HepG2 (cell line): Measurements from ENCODE around the gene FERMT2. TPM values are rescaled to one million over a fixed set of nuclear protein-coding genes. Genes with fewer than 3 reads are reported as not detected.

Source experiments
- ATAC-seq: fragments of 200-7000 bp; cut with Tn5 transposase; 3 replicates; pipeline ENCODE4 v1.9.1; 2020; ENCODE audit warnings: mild to moderate bottlenecking, moderate library complexity
- BruUV-seq: library from RNA; stranded (reverse); fragments of 400-500 nt; replicated peaks from 2 replicates; lab custom pipeline; 2021; lab: Mats Ljungman, UMichigan
- CTCF ChIA-PET: fragments of 300-600 bp; formaldehyde crosslinking; extraction: SDS; loops from one replicate; lab custom pipeline; 2021; ENCODE audit warnings: low total read pairs, inconsistent platforms, low intra/inter-chr PET ratio; lab: Yijun Ruan, JAX
- POLR2A ChIA-PET: fragments of 350-600 bp; sonication (Branson Sonifier 250); formaldehyde crosslinking; loops from one replicate; lab custom pipeline; 2020; ENCODE audit warnings: antibody characterized with exemption, inconsistent platforms; lab: Yijun Ruan, JAX
- DNase-seq: peaks from one replicate; pipeline ENCODE4 v3.0.0-alpha.2; 2015; ENCODE audit warnings: low spot score
- FAIRE-seq: peaks from 3 replicates; lab custom pipeline; 2011; peaks lifted over from hg19 to GRCh38; lab: Jason Lieb, UNC
- H2AFZ ChIP-seq: one replicate; pipeline ENCODE4 v1.6.1; 2011; ENCODE audit warnings: low read length, inconsistent platforms
- H3K27ac ChIP-seq: fragments of 300-600 bp; 3 replicates; pipeline ENCODE4 v1.8.0; 2011; ENCODE audit warnings: mixed run types, mild to moderate bottlenecking, mixed read lengths, low read length, inconsistent platforms; ENCODE audit not compliant: insufficient read depth; ENCODE audit errors: extremely low read length
- H3K27me3 ChIP-seq, 2 experiments: fragments of 200-600 bp in 1 of 2; 2 replicates in 1 of 2; 3 replicates in 1 of 2; pipeline versions ENCODE4 v1.6.0 to v1.8.0; 2011; ENCODE audit warnings: low read length in 2 of 2, mild to moderate bottlenecking in 2 of 2, moderate library complexity in 2 of 2, inconsistent platforms in 1 of 2; ENCODE audit not compliant: insufficient read depth in 2 of 2, control insufficient read depth in 1 of 2
- H3K36me3 ChIP-seq, 2 experiments: fragments of 200-600 bp in 1 of 2; replicated peaks in 1 of 2; 2 replicates in 1 of 2; 3 replicates in 1 of 2; pipeline versions ENCODE4 v1.5.1 to v1.8.0; 2011; ENCODE audit warnings: low read length in 2 of 2, inconsistent platforms in 1 of 2; ENCODE audit not compliant: insufficient read depth in 2 of 2, control insufficient read depth in 1 of 2
- H3K4me1 ChIP-seq: 2 replicates; pipeline ENCODE4 v1.5.1; 2012; ENCODE audit warnings: low read length, inconsistent platforms; ENCODE audit not compliant: insufficient read depth
- H3K4me2 ChIP-seq: 2 replicates; pipeline ENCODE4 v1.6.0; 2011; ENCODE audit warnings: low read depth, low read length, inconsistent platforms
- H3K4me3 ChIP-seq, 3 experiments: fragments of 200-600 bp in 1 of 3; sonication (generic), shearing (Covaris generic) in 1 of 3; replicated peaks in 1 of 3; 2 replicates each; pipeline ENCODE4 v1.5.1; 2011 to 2016; ENCODE audit warnings: low read length in 3 of 3, inconsistent platforms in 2 of 3, low read depth in 2 of 3, mild to moderate bottlenecking in 2 of 3, control low read depth in 1 of 3, mixed read lengths in 1 of 3; ENCODE audit not compliant: insufficient read depth in 1 of 3
- H3K79me2 ChIP-seq: one replicate; pipeline ENCODE4 v1.6.1; 2011; ENCODE audit warnings: low read length, inconsistent platforms; ENCODE audit not compliant: insufficient read depth
- H3K9ac ChIP-seq: 2 replicates; pipeline ENCODE4 v1.6.0; 2011; ENCODE audit warnings: mild to moderate bottlenecking, low read depth, low read length, inconsistent platforms; ENCODE audit not compliant: insufficient read depth
- H3K9me3 ChIP-seq: 2 replicates; pipeline ENCODE4 v1.5.1; 2012; ENCODE audit warnings: mild to moderate bottlenecking, low read length
- H4K20me1 ChIP-seq: 2 replicates; pipeline ENCODE4 v1.6.0; 2011; ENCODE audit warnings: inconsistent platforms, mild to moderate bottlenecking, low read length, moderate library complexity; ENCODE audit not compliant: insufficient read depth
- BRD4 ChIP-seq: sonication (generic); formaldehyde crosslinking; IDR thresholded peaks from 2 replicates; pipeline ENCODE4 v1.4.0; 2020; ENCODE audit warnings: missing genetic modification reagents
- FOXC1 ChIP-seq: sonication (generic); formaldehyde crosslinking; IDR thresholded peaks from 2 replicates; pipeline ENCODE4 v1.8.0; 2022; ENCODE audit warnings: mild to moderate bottlenecking, missing genetic modification reagents, borderline replicate concordance
- GATAD2A ChIP-seq: IDR thresholded peaks from 2 replicates; pipeline ENCODE4 v1.6.1; 2016
- KIAA2018 ChIP-seq: sonication (generic); formaldehyde crosslinking; IDR thresholded peaks from 2 replicates; pipeline ENCODE4 v1.5.0; 2020; ENCODE audit warnings: mild to moderate bottlenecking, missing genetic modification reagents, borderline replicate concordance
- MAFK ChIP-seq, 2 experiments: IDR thresholded peaks in 1 of 2; conservative IDR thresholded peaks in 1 of 2; 2 replicates each; pipeline ENCODE4 v1.6.1; 2011; ENCODE audit warnings: improper control_type of control experiment in 2 of 2, low read length in 2 of 2
- MEIS1 ChIP-seq: sonication (generic); formaldehyde crosslinking; IDR thresholded peaks from 2 replicates; pipeline ENCODE4 v1.9.0; 2021; ENCODE audit warnings: mild to moderate bottlenecking, missing genetic modification reagents, moderate library complexity, borderline replicate concordance
- SMC3 ChIP-seq: IDR thresholded peaks from 2 replicates; pipeline ENCODE4 v1.6.1; 2011; ENCODE audit warnings: low read length, improper control_type of control experiment
- SP140L ChIP-seq: sonication (generic); formaldehyde crosslinking; IDR thresholded peaks from 2 replicates; pipeline ENCODE4 v1.4.0; 2020; ENCODE audit warnings: missing genetic modification reagents, borderline replicate concordance
- ZMYM2 ChIP-seq: sonication (generic); formaldehyde crosslinking; IDR thresholded peaks from 2 replicates; pipeline ENCODE4 v1.8.0; 2022; ENCODE audit warnings: mild to moderate bottlenecking, missing genetic modification reagents
- ZNF24 ChIP-seq: fragments of 450-650 bp; IDR thresholded peaks from 2 replicates; pipeline ENCODE4 v1.6.1; 2017; ENCODE audit warnings: antibody characterized with exemption, mild to moderate bottlenecking
- ZNF501 ChIP-seq: sonication (generic); formaldehyde crosslinking; IDR thresholded peaks from 2 replicates; pipeline ENCODE4 v1.5.1; 2020; ENCODE audit warnings: mild to moderate bottlenecking, moderate library complexity, missing genetic modification reagents
- ZNF558 ChIP-seq: sonication (generic); formaldehyde crosslinking; IDR thresholded peaks from 2 replicates; pipeline ENCODE4 v1.9.0; 2022; ENCODE audit warnings: mild to moderate bottlenecking, missing genetic modification reagents, borderline replicate concordance
- ZNF652 ChIP-seq: IDR thresholded peaks from 2 replicates; pipeline ENCODE4 v1.6.1; 2016; ENCODE audit warnings: low read depth, borderline replicate concordance
- ZNF704 ChIP-seq: sonication (generic); formaldehyde crosslinking; IDR thresholded peaks from 2 replicates; pipeline ENCODE4 v1.8.1; 2023; ENCODE audit warnings: mild to moderate bottlenecking, inconsistent platforms, moderate library complexity, missing genetic modification reagents, borderline replicate concordance
- WGBS: methylation state at CpG from one replicate; pipeline ENCODE4 v1.1.6; 2017; ENCODE audit warnings: low lambda C conversion rate; 5-methylcytosine and 5-hydroxymethylcytosine counted together
- in situ Hi-C: cut with HindIII; loops from 2 replicates; pipeline ENCODE4 v1.10.0; 2017; ENCODE audit warnings: low pct_unique_long_range_greater_than_20kb; ENCODE audit not compliant: extremely low pct_ligation_motif_present
- intact Hi-C: fragments of 100-400 bp; cut with micrococcal nuclease; formaldehyde crosslinking; loops from one replicate; pipeline ENCODE4 v1.10.0; 2022; ENCODE audit not compliant: unreplicated experiment
- polyA plus RNA-seq, 8 experiments: library from polyadenylated mRNA; depleted of rRNA in 3 of 8; stranded (reverse) in 7 of 8; unstranded in 1 of 8; fragments of >200 nt; fragmentation: Illumina TruSeq in 4 of 8; extraction: Trizol in 4 of 8; gene quantifications; 2 replicates each; pipeline versions ENCODE4 v1.2.1 to v1.2.3, GENCODE V29; 2011 to 2016; ENCODE audit warnings: low read depth in 4 of 8, missing spikeins in 1 of 8, mixed read lengths in 1 of 8; ENCODE audit not compliant: insufficient read depth in 1 of 8
- total RNA-seq, 5 experiments: library from RNA; depleted of rRNA; stranded (reverse); fragments of >200 nt; fragmentation: Illumina TruSeq; extraction: Trizol; gene quantifications; 2 replicates each; pipeline ENCODE4 v1.2.3, GENCODE V29; 2016; ENCODE audit warnings: low read depth in 1 of 5

Gene FERMT2
- total and polyA plus RNA-seq, 2 of the 13 experiments (the other 11 are each of a cell fraction or from before 2014, with no cell fraction given): 36.2 to 60.4 TPM

GRCh38 chr14:52951681-52952554 is 1.1 kb upstream of the FERMT2 start:
- in situ Hi-C loops (no loop called here), intact Hi-C loops (no loop called here)
- Histone ChIP-seq H3K36me3 (peaks cover 0 to 1% of the 10 kb centered on the region in 2 experiments; a peak in 1 of 5 replicates), H3K4me3 (peak overlapping the region; percentile 82 to 92 (median 85)), H4K20me1 (no peaks in the 10 kb centered on the region), H3K4me2 (peak overlapping the region; percentile 89), H3K9me3 (no peaks in the 10 kb centered on the region), H3K9ac (peak overlapping the region; percentile 97), H3K27ac (peak overlapping the region; percentile 96), H3K4me1 (peaks cover 46% of the 10 kb centered on the region), H3K27me3 (no peaks in the 10 kb centered on the region; a peak in 1 of 5 replicates), H3K79me2 (peaks cover 35% of the 10 kb centered on the region), H2AFZ (peak overlapping the region; percentile 98)
- TSS peak; percentile 92 for BruUV-seq
- 20% methylated on average over 15 of the region's 15 CpGs for WGBS
- DNase-seq: peak; percentile 73
- peak; percentile 62 for ATAC-seq
- FAIRE-seq: peak; percentile 56
- ChIA-PET POLR2A (interaction anchor here (1.0 to 3.4 kb wide), 14 partner anchors 10 to 216 kb away, joined by 3 to 22 read pairs (median 6); no protein-coding TSS in a partner anchor), CTCF (no interaction called here)
- TF ChIP-seq ZNF24: no peak
- peak; percentile 63 to 72 for TF ChIP-seq MAFK (conservative IDR thresholded peaks at IDR 0.05 in 1 of 2, IDR thresholded peaks at IDR 0.05 in 1 of 2; ENCODE audit: low read length in 2 of 2)
- 0 out of 2 replicates have a peak, but pooled peaks have one; percentile 58 for TF ChIP-seq SP140L
- TF ChIP-seq FOXC1 (CRISPR knock-in tag): 0 out of 2 replicates have a peak, but pooled peaks have one; percentile 27
- no peak for TF ChIP-seq KIAA2018 (CRISPR knock-in tag)
- TF ChIP-seq BRD4 (CRISPR knock-in tag): no peak
- TF ChIP-seq ZNF704: no peak
- 0 out of 2 replicates have a peak, but pooled peaks have one; percentile 23 for TF ChIP-seq SMC3
- TF ChIP-seq MEIS1: no peak
- TF ChIP-seq ZMYM2: no peak
- TF ChIP-seq ZNF652: peak; percentile 97
- TF ChIP-seq GATAD2A: peak; percentile 39; the same call in 1 of the 2 replicates
- TF ChIP-seq ZNF501 (CRISPR knock-in tag): 0 out of 2 replicates have a peak, but pooled peaks have one; percentile 32
- no peak for TF ChIP-seq ZNF558 (CRISPR knock-in tag)
